Stimulated activated CD8-positive, alpha-beta memory T cell treated with anti-CD3 and anti-CD28 coated beads, Interleukin-15, amount 100 ng/mL, for 1 hour (primary cell): Measurements from ENCODE around the gene CAMTA1.

Experiments used
- DNase-seq: peaks from one replicate; pipeline ENCODE4 v3.0.0-alpha.2; 2020; ENCODE audit warnings: low read depth

Gene CAMTA1

DNA sequence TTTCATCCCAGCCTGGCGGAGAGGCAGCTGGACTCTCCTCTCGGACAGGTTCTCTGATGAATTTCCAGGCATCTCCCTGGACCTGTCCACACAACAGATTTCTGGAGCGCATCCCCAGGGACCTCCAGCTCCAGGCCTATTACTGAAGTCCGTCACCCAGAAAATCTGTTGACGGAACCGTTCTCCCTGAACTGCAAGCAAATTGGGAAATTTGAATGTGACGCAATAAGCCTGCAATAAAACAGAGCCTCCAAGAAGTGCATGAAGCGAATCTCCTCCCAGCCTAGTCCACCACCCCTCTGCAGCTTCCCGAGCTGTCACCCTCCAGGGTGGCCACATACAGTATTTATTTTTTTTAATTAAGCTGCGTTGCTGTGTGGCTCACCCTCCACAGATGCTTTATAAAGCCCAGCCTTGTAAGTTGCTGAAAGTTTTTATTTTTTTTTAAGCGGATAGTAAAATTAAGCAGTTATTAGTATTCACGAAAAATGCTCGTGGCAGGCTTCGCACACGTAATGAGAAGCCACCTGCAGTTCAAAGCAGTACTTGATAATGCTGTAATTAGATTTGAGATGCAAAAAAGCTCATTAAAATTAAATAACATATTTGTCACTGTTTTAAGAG is 173.3 kb downstream of the CAMTA1 start:
- no peak for DNase-seq

DNA sequence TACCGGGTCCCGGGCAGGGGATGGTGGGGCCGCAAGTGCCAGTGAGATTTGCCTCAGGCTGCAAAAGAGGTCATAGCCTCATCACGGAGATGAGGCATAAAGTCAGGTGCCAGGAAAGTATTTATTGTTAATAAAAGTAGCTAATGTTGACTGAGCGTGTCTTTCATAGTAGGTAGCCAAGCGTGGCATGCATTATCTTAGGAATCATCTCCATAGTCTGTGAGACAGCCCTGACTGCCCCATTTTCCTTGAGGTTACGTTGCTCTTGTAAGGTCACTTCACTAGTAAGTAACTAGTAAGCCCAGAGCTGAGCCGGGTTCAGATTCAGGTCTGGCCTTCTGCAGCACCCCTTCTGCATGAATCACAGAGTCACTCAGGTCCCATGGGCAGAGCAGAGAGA is 174.2 kb downstream of the CAMTA1 start:
- no peak for DNase-seq

DNA sequence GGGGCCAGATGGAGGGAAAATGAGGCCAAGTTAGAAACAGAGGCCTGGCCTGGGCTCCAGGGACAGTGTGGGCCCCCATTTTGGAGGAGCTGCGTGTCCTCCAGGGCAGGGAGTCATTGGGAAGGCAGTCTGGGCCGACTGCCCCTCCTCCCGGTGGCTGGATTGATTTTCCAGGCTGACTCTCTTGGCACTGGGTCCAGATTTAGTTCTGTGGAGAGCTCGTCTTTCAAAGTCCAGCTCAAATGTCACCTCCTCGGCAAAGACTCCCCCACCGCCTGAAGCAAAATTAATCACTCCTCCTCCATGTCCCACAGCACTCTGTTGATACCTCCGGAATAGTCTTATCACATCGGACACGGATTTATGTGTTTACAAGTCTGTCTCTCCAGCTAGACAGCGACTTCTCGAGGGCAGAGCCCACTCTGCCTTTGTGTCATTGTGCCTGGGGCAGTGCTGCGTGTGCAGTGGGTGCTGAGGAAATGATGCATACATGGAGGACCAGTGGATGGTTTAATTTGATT is 175.1 kb downstream of the CAMTA1 start:
- no peak for DNase-seq

DNA sequence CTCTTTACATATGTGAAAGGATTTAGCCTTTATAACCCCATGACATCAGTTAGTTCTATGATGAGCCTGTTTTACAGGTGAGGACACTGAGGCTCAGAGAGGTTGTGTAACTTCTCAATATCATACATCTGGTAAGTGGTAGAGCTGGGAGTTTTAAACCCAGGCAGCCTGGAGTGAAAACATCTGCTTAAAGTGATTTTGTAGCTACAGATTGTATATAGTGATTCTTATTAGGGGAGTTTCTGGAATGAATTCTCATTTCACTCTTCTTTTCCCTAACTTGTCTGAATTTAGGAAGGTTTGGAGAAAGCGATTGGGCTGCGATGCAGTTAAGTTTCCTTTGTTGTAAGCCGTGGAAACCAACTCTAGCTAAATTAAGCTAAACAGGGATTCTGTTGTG is 175.6 kb downstream of the CAMTA1 start:
- no peak for DNase-seq

DNA sequence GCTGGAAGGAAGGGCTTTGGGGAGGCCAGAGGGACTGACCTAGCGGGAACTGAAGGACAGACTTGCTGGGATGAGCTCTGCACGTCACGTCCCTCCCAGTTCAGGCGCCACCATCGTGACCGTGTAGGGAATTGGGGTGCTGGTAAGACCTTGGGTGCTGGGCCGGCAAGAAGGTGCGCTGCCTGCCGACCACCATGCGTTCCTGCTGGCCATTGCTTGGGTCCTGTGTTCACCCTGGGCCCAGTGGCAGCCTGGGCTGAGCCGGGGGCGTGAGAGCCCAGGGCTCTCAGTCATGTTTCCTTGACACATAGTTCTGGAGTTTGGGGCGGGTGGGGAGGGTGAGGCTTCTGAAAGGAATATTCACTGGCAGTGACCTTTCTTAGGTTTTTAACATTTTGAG is 176.0 kb downstream of the CAMTA1 start:
- no peak for DNase-seq

DNA sequence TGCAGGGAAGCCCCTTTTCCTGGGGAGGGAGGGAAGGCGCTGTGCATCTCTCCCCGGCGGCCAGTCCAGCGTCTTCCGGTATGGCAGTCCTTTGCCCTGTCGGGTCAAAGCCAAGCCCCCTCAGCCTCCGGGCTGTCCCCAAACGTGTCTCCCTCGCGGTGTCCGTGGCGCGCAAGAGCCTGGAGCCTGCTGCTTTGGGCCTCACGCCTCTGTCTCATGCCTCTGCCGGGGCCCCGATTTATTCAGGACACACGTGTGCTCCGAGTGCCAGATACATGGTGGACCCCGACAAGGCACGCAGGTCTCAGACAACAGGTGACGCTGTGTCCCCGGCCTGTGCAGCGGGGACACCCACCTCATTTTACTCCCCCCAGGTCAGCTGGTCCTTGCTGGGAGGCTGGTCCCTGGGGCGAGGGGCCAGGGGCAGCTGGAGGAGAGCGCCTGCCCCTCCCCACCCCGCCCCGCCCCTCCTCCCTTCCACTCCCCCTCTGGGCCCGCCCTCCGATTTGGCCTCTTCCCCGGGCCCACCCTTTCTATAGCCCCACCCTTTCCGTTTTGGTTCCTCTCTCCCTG is 176.7 kb downstream of the CAMTA1 start:
- DNase-seq: no peak

DNA sequence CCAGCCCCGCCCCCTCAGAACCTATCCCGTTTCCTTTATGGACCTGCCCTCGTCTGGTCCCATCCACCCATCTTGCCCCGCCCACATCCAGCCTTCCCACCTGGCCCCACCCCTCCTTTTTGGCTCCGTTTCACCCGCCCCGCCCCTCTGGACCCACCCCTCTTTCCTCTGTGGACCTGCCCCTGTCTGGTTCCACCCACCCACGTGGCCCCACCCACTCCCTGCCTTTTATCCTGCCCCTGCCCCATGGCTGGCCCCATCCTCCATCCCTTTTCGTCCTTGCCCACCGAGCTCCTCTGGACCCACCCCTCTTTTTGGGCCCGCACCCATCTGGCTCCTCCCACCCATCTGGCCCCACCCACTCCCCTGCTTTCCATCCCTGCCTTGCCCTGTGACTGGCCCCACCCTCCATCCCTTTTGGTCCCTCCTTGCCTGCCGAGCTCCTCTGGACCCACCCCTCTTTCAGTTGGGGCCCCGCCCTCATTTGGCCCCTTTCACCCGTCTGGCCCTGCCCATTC is 177.3 kb downstream of the CAMTA1 start:
- DNase-seq: peak; percentile 13

DNA sequence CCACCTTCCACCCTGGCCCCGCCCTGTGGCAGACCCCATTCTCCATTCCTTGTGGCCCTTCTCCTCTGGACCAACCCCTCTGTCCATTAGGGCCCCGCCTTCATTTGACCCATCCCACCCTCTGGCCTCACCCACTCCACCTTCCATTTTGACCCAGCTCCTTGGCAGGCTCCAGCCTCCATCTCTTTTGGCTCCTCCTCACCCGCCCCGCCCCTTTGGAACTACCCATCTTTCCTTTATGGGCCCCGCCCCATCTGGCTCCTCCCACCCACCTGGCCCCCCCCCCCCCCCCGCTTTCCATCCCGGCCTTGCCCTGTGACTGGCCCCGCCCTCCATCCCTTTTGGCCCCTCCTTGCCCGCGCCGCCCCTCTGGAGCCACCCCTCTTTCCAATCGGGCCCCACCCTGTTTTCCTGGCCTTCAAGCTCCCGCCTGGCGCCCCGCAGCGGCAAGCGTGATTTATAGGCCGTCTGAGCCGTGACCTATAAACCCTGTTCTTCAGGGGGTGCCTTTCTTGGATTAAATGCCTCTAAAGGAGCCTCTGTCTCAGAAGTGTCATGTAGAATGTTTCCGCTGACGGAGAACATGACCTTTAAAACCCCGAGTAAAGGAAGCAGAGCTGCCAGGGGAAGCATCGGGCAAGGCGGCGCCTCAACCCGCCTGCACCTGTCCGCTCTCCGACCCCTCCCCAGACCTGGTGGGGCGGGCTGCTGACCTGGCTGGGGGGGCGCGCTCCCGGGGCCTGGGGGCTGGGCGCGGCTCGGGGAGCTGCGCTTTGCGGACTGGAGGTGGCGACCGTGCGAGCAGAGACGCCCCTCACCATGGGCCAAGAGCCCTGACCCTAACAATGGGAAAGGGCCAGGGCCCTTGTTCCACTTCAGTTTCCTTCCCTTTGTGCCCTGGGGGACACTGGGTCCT is 178.0 kb downstream of the CAMTA1 start:
- DNase-seq: peak; percentile 18

DNA sequence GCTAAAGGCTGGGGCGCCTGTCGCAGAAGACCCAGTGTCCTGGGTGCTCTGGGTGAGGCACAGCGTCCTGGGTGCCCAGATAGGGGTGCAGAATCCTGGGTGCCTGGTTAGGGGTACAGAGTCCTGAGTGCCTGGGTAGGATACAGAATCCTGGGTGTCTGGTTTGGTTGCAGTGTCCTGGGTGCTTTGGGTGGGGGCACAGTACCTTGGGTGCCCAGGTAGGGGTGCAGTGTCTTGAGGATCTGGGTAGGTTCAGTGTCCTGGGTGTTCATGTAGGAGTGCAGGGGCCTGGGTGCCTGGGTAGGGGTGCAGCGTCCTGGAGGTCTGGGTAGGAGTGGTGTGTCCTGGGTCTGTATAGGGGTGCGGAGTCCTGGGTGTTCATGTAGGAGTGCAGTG is 178.7 kb downstream of the CAMTA1 start:
- no peak for DNase-seq

DNA sequence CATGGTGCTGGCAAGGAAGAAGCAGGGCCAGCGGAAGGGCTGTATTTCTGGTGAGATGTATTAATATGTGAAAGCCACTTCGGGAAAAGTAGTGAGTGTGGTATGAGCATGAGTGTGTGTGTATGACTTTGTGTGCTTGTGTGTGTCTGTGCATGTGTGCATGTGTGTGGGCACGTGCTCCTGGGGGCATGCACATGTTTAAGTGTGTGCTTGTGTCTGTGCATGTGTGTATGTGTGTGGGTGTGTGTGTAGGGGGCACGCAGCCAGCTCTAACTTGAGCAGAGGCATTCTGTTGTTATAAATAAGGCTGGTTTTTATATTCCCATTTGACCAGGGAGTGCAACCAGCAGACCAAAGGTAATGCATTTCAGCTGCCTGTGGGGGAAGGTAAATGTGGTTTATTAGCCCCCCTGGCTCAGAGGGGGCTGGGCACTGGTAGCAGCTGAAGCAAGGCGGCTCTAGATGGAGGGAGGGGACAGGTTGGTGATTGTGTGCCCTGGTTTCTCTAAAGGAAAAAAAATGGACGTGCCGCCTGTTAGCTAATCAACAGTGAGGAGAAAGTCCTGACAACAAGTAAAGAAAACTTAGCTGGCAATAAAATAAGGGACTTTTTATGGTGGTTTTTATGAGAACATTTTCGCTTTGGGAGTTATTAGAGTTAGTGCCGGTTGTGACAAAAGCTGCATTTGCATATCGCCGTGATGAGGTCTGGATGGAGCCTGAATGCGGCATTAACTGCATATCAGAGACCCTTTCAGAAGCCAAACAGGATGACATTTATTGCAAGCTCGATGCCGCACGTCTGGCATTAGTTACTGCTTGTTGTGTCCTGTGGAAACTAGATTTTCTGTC is 180.1 kb downstream of the CAMTA1 start:
- DNase-seq: no peak

DNA sequence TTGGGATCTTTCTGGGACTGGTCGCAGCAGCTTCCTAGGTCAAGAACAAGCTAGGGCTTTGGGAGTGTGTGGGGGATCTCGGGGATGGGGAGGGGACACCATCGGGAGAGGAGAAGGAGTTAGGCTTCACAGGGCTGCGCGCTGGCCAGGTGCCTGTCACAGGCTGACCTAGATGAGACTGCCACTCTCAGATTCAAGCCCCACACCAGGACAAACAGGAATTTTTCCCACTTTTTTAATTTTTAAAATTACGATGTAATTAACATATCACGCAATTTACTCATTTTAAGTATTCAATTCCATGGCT is 180.6 kb downstream of the CAMTA1 start:
- no peak for DNase-seq

DNA sequence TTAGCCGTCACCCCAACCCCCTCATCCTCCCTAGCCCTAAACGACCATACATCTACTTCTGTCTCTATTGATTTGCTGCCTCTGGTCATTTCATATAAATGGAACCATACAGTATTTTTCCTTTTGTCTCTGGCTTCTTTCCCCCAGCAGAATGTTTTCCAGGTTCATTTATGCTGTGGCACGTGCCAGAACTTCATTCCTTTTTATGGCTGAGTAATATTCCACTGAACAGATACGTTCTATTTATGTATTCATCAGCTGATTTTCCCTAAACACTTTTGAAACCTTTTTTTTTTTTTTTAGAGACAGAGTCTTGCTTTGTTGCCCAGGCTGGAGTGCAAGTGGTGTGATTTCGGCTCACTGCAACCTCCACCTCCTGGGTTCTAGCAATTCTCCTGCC is 181.1 kb downstream of the CAMTA1 start:
- DNase-seq: no peak

DNA sequence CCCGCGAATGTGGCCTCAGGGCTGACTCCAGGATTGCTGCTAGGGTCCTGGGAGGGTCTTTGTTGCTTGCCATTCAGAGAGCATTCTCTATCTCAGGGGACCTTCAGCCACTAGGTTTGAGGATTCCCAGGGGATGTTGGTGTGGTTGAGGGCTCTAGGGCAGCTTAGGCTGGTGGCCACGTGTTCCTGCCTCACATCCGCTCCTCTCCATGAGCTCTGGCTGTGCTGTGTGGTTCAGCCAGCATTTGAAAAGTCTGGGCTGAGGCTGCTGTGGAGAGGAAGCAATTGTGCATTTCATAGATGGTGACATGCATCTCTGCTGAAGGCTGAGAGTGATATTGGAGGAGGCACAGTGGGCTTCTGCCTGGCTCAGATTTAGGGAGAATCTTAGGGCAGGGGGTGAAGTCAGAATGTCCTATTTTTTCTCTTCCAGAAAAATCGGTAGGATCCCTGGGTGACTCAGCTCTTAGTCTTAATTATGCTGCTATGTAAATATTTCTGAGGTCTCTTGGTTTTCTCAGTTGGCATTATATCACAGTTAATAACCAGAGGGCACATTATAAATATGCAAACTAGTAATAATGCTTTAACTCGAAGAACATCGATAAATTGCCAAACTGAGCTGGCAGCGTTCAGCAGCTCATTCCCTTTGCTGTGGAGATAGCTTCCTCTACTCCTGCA is 182.3 kb downstream of the CAMTA1 start:
- no peak for DNase-seq

DNA sequence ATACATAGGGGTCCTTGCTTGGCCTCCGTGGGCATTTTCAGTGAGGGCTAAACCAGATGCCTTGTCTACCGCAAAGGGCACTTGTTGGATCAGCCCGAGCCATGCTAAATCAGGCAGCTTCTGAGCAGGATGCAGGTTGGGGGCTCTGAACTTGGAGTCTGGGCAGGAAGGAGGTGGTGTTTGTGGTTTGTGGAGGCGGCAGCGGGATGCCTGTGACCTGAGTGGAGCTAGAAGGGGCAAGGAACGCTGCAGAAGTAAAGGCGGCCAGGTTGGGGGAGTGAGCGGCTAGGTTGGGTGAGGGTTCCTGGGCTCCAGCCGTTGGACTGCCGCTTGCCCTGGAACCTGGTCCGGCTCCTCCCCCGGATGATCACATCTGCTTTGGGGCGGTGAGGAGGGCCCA is 183.9 kb downstream of the CAMTA1 start:
- no peak for DNase-seq

DNA sequence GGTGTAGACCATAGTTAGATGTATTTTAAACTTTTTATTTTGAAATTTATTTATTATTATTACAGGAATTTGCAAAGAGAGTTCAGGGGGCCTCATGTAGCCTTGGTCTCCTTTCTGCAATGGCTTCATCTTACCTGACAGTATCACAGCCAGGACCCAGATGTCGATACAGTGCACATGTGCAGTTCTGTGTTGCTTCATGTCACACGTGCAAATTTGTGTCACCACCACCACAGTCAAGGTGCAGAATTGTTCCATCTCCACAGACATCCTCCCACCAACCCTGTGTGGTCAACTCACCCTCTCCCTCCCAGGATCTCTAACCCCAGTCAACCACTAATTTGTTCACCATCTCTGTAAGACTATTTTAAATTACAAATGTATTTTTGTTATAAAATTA is 184.5 kb downstream of the CAMTA1 start:
- DNase-seq: no peak

DNA sequence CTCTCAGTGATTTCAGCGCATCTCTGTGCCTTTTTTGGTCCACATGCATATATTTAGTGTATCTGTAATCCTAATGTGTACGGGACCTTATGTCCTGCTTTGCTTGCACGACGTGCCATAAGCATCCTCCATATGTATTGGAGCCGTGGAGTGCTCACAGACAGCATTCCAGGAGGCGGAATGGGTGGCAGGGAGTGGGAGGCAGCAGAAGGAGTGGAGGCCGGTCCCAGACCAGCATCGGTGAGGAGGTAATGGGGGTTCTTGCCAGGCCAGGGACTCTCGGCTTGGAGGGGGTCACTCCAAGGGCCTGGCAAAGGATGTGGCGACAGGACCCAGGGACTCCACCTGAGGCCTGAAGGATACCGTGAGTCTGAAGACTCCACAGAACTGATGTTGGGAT is 185.0 kb downstream of the CAMTA1 start:
- no peak for DNase-seq

DNA sequence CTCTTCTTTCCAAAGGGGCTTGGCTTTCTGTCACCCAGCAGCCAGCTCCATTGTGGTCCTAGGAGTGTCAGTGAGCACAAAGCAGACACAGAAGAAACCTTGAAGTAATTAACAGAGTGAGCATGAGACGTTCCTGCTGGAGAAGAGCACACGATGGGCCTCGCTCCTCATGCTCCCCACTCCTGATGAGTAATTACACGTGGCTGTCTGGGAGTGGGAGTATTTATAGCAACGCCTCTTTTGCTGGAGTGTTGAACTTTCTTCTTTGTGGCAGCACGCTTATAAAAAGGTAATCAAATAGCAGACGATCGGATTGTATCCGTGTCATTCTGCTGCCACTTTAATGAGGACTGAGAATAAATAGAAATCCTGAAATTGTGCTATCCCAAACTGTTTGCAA is 185.8 kb downstream of the CAMTA1 start:
- DNase-seq: no peak

DNA sequence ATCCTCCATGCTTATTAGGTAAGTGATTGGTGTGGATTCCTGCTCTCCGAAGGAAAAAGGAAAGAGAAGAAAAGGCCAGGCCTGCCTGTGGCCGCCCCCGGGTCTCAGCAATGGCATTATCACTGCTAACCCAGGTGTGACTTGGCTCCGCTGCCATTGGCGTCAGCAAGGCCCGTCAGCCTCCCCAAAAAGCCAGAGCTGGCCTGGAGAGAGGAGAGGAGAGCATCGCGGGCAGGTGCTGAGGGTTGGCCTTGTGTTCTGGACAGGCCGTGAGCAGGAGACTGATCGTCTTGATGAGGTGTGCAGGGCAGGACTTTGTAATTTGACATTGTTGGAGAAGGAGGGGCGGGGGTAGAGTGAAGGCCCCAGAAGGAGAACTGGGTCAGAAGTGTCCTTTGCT is 186.4 kb downstream of the CAMTA1 start:
- no peak for DNase-seq

DNA sequence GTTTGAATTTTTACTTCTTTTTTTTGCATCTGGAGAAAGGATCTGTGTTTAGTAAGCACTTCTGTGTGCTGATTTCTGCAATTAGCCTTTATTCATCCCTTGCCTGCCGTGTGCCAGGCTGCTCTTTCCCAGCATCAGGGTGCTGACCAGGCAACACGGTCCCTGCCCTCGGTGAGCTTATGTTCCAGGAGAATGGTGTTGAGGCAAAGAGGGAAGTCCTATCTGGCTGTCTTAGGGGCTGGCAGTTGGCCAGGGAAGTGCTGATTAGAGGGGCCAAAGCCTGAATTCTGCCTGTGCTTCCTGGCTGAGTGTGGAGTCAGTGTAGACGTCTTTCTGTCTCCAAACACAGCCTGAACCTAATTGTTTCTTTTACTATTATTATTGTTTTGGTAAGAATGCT is 187.1 kb downstream of the CAMTA1 start:
- DNase-seq: no peak

DNA sequence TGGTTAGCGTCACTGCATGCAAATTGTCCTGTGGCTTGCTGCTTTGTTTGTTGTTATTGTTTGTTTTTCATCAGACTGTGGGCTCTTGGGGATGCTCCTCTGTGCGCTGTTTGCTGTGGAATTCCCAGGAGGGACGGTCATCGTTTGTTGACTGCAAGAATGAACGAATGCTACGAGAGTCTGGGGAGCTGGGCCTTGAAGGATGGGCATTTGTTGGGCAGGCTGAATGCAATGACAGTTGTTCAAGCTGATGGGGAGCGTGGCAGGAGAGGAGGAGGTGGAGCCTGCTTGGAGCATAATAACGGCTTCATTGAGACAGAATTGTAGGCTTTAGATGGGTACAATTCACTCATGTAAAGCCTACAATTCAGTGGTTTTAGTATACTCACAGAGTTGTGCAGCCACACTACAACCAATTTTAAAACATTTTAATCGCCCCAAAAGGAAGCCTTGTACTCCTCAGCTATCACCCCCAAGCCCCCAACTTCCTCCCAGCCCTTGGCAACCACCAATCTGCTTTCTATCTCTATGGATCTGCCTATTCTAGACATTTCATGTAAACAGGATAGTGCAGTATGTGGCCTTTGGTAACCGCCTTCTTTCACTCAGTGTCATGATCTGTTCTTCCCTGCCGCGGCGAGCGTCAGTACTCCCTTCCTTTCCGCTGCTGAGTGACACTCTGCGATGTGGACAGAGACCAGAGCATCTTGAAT is 190.2 kb downstream of the CAMTA1 start:
- DNase-seq: no peak

DNA sequence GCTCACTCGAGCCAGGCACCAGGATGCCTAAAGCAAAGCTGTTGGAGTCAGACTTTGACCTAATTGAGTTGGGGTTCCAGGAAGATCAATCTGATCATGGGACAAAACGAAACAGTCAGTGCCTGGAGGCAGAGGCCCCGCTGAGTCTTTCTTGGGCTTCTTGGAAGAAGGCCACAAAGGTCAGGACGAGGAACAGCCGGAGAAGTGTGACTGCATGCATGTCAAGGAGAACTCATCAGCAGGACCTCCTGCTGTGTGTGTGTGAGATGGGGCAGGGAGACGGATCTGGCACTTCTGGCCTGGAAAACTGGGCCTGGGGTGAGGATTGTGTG is 190.8 kb downstream of the CAMTA1 start:
- DNase-seq: no peak
